DOHH2 (cell line): ENCODE measurements around the gene ATP13A2.

Experiments used
- H3F3A ChIP-seq: fragments of 200-600 bp; sonication (generic), shearing (Covaris generic); 2 replicates; pipeline ENCODE4 v1.6.0; 2016; ENCODE audit warnings: antibody characterized with exemption, mild to moderate bottlenecking; ENCODE audit not compliant: control insufficient read depth, insufficient read depth
- H3K27ac ChIP-seq: fragments of 200-600 bp; sonication (generic); 2 replicates; pipeline ENCODE4 v1.5.1; 2014; ENCODE audit warnings: low read depth, mild to moderate bottlenecking, low read length, moderate library complexity
- H3K27me3 ChIP-seq: fragments of 200-600 bp; sonication (generic); 2 replicates; pipeline ENCODE4 v1.6.1; 2014; ENCODE audit warnings: mild to moderate bottlenecking, low read length, mixed read lengths; ENCODE audit not compliant: control insufficient read depth
- H3K36me3 ChIP-seq: fragments of 200-600 bp; sonication (generic); 2 replicates; pipeline ENCODE4 v1.6.1; 2014; ENCODE audit warnings: mild to moderate bottlenecking, low read length, moderate library complexity, mixed read lengths; ENCODE audit not compliant: control insufficient read depth
- H3K4me1 ChIP-seq: fragments of 200-600 bp; sonication (generic); 2 replicates; pipeline ENCODE4 v1.6.1; 2014; ENCODE audit warnings: mild to moderate bottlenecking, low read length, mixed read lengths; ENCODE audit not compliant: control insufficient read depth
- H3K4me2 ChIP-seq: fragments of 200-600 bp; sonication (generic); 2 replicates; pipeline ENCODE4 v1.6.0; 2014; ENCODE audit warnings: mild to moderate bottlenecking, low read length, moderate library complexity
- H3K4me3 ChIP-seq: fragments of 200-600 bp; sonication (generic); 2 replicates; pipeline ENCODE4 v1.5.1; 2014; ENCODE audit warnings: mild to moderate bottlenecking, low read length, mixed read lengths
- H3K79me2 ChIP-seq: fragments of 200-600 bp; sonication (generic); 2 replicates; pipeline ENCODE4 v1.6.1; 2014; ENCODE audit warnings: mild to moderate bottlenecking, low read length, mixed read lengths; ENCODE audit not compliant: control insufficient read depth
- H3K9me2 ChIP-seq: fragments of 200-600 bp; sonication (generic); replicated peaks from 2 replicates; pipeline ENCODE4 v1.6.1; 2014; ENCODE audit warnings: mild to moderate bottlenecking, low read length, mixed read lengths; ENCODE audit not compliant: control insufficient read depth
- H3K9me3 ChIP-seq: fragments of 200-600 bp; sonication (generic); 2 replicates; pipeline ENCODE4 v1.6.1; 2014; ENCODE audit warnings: antibody characterized with exemption, low read length, mixed read lengths; ENCODE audit not compliant: control insufficient read depth, insufficient read depth
- H4K20me1 ChIP-seq: fragments of 200-600 bp; sonication (generic); 2 replicates; pipeline ENCODE4 v1.6.0; 2014; ENCODE audit warnings: low read depth, mild to moderate bottlenecking, antibody characterized with exemption, low read length, moderate library complexity; ENCODE audit not compliant: control insufficient read depth, insufficient read depth
- CTCF ChIP-seq: fragments of 200-600 bp; sonication (generic); IDR thresholded peaks from one replicate; pipeline ENCODE4 v1.5.1; 2014; ENCODE audit warnings: antibody characterized with exemption, mild to moderate bottlenecking, low read depth, low read length; ENCODE audit not compliant: poor library complexity, severe bottlenecking
- EZH2phosphoT487 ChIP-seq: fragments of 200-600 bp; sonication (generic); IDR thresholded peaks from 2 replicates; pipeline ENCODE4 v1.6.1; 2017; ENCODE audit warnings: borderline replicate concordance, mild to moderate bottlenecking, antibody characterized with exemption, low read length, moderate library complexity, mixed read lengths

The ATP13A2 gene

DNA sequence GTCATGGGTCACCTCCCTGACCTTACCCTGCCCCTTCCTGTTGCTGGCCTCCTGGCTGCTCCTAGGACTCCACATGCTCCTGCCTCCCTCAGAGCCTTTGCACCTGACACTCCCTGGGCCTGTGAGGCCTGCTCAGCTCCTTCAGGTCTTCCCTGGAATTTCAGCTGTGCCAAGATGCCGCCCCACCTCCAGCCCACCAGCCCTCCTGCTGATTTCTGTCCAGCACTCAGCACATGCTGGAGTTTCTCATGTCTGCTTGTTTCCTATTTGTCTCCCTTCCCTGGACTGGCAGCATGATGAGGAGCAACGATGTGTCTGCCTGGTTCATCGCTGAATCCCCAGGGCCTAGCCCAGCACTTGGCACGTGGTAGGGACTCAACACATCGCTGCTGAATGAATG is 34.4 kb downstream of the ATP13A2 start:
- Histone ChIP-seq H3K27ac (no peak overlapping the region), H3K27me3 (peaks cover 24% of the 10 kb centered on the region), H3K4me3 (no peak overlapping the region), H3F3A (no peaks in the 10 kb centered on the region), H3K4me1 (no peaks in the 10 kb centered on the region), H3K79me2 (no peaks in the 10 kb centered on the region), H4K20me1 (no peaks in the 10 kb centered on the region), H3K4me2 (no peak overlapping the region), H3K36me3 (no peaks in the 10 kb centered on the region), H3K9me3 (no peaks in the 10 kb centered on the region), H3K9me2 (no peaks in the 10 kb centered on the region)
- TF ChIP-seq CTCF (no peak), EZH2phosphoT487 (no peak)

DNA sequence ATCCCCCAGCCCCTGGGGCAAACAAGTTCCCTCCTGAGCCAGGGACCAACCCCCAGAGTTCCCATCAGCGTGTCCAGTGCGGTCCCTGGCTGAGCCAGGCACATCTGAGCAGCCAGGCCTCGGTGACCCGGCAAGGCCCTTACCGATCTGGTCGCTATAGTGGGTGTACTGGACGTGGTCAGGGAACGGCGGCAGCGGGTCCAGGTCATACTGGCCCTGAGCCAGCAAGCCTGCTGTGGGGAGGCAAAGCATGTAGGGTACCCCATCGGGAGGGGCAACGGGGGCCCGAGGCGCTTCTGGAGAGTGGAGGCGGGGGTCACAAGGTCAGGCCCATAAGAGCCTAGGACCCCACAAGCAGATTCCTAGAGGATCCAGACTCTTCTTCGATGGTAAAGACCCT is 34.8 kb downstream of the ATP13A2 start:
- Histone ChIP-seq H3K36me3 (no peaks in the 10 kb centered on the region), H3K79me2 (no peaks in the 10 kb centered on the region), H3K4me1 (no peaks in the 10 kb centered on the region), H3K9me3 (no peaks in the 10 kb centered on the region), H3K27ac (no peak overlapping the region), H3K4me2 (no peak overlapping the region), H3K27me3 (peaks cover 24% of the 10 kb centered on the region), H3F3A (no peaks in the 10 kb centered on the region), H3K4me3 (no peak overlapping the region), H4K20me1 (no peaks in the 10 kb centered on the region), H3K9me2 (no peaks in the 10 kb centered on the region)
- no peak for TF ChIP-seq EZH2phosphoT487
- no peak for TF ChIP-seq CTCF

DNA sequence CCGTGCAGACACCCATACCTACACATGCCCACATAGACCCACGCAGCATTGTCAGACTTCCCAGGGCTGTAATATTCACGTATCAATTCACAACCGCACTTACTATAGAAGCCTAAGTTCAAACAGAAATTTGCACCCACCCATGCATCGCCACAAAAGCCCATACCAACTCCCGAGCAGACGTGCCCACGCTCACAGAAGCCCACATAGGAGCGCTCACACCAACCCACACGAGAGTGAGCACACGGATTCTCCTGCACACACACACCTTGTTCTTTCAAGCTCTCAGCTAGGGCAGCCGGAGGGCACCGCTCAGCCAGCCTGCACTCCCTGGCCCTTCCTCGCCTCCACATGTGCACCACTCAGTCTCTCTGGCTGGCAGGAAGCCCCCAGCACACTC is 35.9 kb downstream of the ATP13A2 start:
- Histone ChIP-seq H3K4me1 (no peaks in the 10 kb centered on the region), H3K27ac (no peak overlapping the region), H3K9me3 (no peaks in the 10 kb centered on the region), H3K36me3 (no peaks in the 10 kb centered on the region), H4K20me1 (no peaks in the 10 kb centered on the region), H3K27me3 (peaks cover 17% of the 10 kb centered on the region), H3K79me2 (no peaks in the 10 kb centered on the region), H3K4me3 (no peak overlapping the region), H3K9me2 (no peaks in the 10 kb centered on the region), H3K4me2 (no peak overlapping the region), H3F3A (no peaks in the 10 kb centered on the region)
- TF ChIP-seq EZH2phosphoT487 (no peak), CTCF (no peak)

DNA sequence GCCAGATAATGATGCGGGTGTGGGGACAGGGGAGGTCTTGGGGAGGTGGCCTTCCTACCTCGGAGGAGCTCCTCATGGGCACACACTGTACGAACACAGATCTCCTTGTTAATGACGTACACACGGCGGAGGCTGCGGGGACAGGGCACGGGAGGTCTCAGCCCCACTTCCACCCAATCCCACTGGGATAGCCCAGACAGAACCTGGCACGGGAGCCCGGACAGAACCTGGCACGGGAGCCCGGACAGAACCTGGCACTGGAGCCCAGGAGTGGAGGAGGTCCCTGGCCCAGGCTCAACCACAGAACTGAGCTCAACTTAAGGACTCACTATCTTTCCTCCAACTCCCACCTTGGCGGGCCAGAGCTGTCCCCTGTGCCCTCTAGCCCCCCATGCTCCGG is 36.5 kb downstream of the ATP13A2 start:
- TF ChIP-seq EZH2phosphoT487 (no peak), CTCF (no peak)
- H3F3A ChIP-seq, result no peaks in the 10 kb centered on the region
- no peak overlapping the region for H3K4me2 ChIP-seq
- peaks cover 13% of the 10 kb centered on the region for H3K27me3 ChIP-seq
- no peaks in the 10 kb centered on the region for H3K36me3 ChIP-seq
- no peak overlapping the region for H3K4me3 ChIP-seq
- no peaks in the 10 kb centered on the region for H3K9me2 ChIP-seq
- no peaks in the 10 kb centered on the region for H3K4me1 ChIP-seq
- no peak overlapping the region for H3K27ac ChIP-seq
- H4K20me1 ChIP-seq, result no peaks in the 10 kb centered on the region
- no peaks in the 10 kb centered on the region for H3K79me2 ChIP-seq
- no peaks in the 10 kb centered on the region for H3K9me3 ChIP-seq
